H9 (cell line): ENCODE measurements around the gene GRB2. TPM values are rescaled to one million over a fixed set of nuclear protein-coding genes. Genes with fewer than 3 reads are reported as not detected.
"Not testable (repeated sequence)": the region's sequence is repeated elsewhere in the genome, so short reads cannot be mapped to it uniquely, and the experiment has no call there.

ENCODE experiments used
- DNase-seq: peaks from one replicate; pipeline ENCODE4 v3.0.0-alpha.2; 2017
- H2AFZ ChIP-seq: one replicate; pipeline ENCODE4 v1.6.1; 2013; ENCODE audit warnings: mild to moderate bottlenecking, low read length, control low read depth, moderate library complexity
- H2AK5ac ChIP-seq: 2 replicates; pipeline ENCODE4 v1.6.1; 2013; ENCODE audit warnings: low read length, control low read depth, mixed read lengths; ENCODE audit not compliant: insufficient read length
- H2BK120ac ChIP-seq: one replicate; pipeline ENCODE4 v1.6.1; 2013; ENCODE audit warnings: low read depth, mild to moderate bottlenecking, low read length, control low read depth, inconsistent platforms; ENCODE audit not compliant: poor library complexity, severe bottlenecking
- H2BK12ac ChIP-seq: 2 replicates; pipeline ENCODE4 v1.6.1; 2013; ENCODE audit warnings: low read length, control low read depth, mixed read lengths, low read depth; ENCODE audit not compliant: insufficient read length
- H2BK15ac ChIP-seq: 2 replicates; pipeline ENCODE4 v1.6.1; 2013; ENCODE audit warnings: low read depth, low read length, control low read depth
- H2BK20ac ChIP-seq: one replicate; pipeline ENCODE4 v1.6.1; 2013; ENCODE audit warnings: low read depth, mild to moderate bottlenecking, low read length, control low read depth, inconsistent platforms; ENCODE audit not compliant: poor library complexity, severe bottlenecking
- H2BK5ac ChIP-seq: 2 replicates; pipeline ENCODE4 v1.6.1; 2013; ENCODE audit warnings: low read length, control low read depth, mixed read lengths; ENCODE audit not compliant: insufficient read length
- H3K14ac ChIP-seq: 2 replicates; pipeline ENCODE4 v1.6.1; 2013; ENCODE audit warnings: low read length, control low read depth; ENCODE audit not compliant: insufficient read depth
- H3K18ac ChIP-seq: 2 replicates; pipeline ENCODE4 v1.6.1; 2013; ENCODE audit warnings: low read depth, mild to moderate bottlenecking, mixed read lengths, low read length, control low read depth; ENCODE audit not compliant: insufficient read length
- H3K23ac ChIP-seq: 2 replicates; pipeline ENCODE4 v1.6.1; 2013; ENCODE audit warnings: low read length, control low read depth, mixed read lengths, low read depth; ENCODE audit not compliant: insufficient read length
- H3K23me2 ChIP-seq: 2 replicates; pipeline ENCODE4 v1.6.1; 2013; ENCODE audit warnings: low read depth, mild to moderate bottlenecking, mixed read lengths, low read length, control low read depth; ENCODE audit not compliant: insufficient read length, poor library complexity, severe bottlenecking
- H3K27ac ChIP-seq: 2 replicates; pipeline ENCODE4 v1.5.1; 2013; ENCODE audit warnings: low read length, control low read depth, mixed read lengths, low read depth; ENCODE audit not compliant: insufficient read length
- H3K27me3 ChIP-seq: 2 replicates; pipeline ENCODE4 v1.6.1; 2013; ENCODE audit warnings: low read length, control low read depth, inconsistent platforms; ENCODE audit not compliant: insufficient read depth
- H3K4ac ChIP-seq: 2 replicates; pipeline ENCODE4 v1.6.1; 2013; ENCODE audit warnings: low read depth, mild to moderate bottlenecking, control low read depth, inconsistent platforms, low read length, moderate library complexity
- H3K4me1 ChIP-seq: 2 replicates; pipeline ENCODE4 v1.6.1; 2013; ENCODE audit warnings: low read length, control low read depth, inconsistent platforms; ENCODE audit not compliant: insufficient read depth
- H3K4me2 ChIP-seq: 2 replicates; pipeline ENCODE4 v1.6.1; 2013; ENCODE audit warnings: low read length, control low read depth, mixed read lengths; ENCODE audit not compliant: insufficient read length, insufficient read depth
- H3K56ac ChIP-seq: 2 replicates; pipeline ENCODE4 v1.6.1; 2013; ENCODE audit warnings: low read depth, mild to moderate bottlenecking, mixed read lengths, low read length, control low read depth; ENCODE audit not compliant: insufficient read length
- H3K79me1 ChIP-seq: 2 replicates; pipeline ENCODE4 v1.6.1; 2013; ENCODE audit warnings: low read depth, mild to moderate bottlenecking, moderate library complexity, low read length, control low read depth, inconsistent platforms; ENCODE audit not compliant: insufficient read depth, poor library complexity, severe bottlenecking
- H3K79me2 ChIP-seq: 2 replicates; pipeline ENCODE4 v1.6.1; 2013; ENCODE audit warnings: low read length, control low read depth, inconsistent platforms; ENCODE audit not compliant: insufficient read depth
- H3K9ac ChIP-seq: 2 replicates; pipeline ENCODE4 v1.6.1; 2013; ENCODE audit warnings: low read length, control low read depth, mixed read lengths; ENCODE audit not compliant: insufficient read length; ENCODE audit errors: extremely low read depth
- H3K9me3 ChIP-seq: one replicate; pipeline ENCODE4 v1.6.1; 2013; ENCODE audit warnings: low read depth, low read length, inconsistent platforms; ENCODE audit not compliant: control insufficient read depth
- H3T11ph ChIP-seq: one replicate; pipeline ENCODE4 v1.6.1; 2013; ENCODE audit warnings: mild to moderate bottlenecking, low read length, control low read depth, inconsistent platforms
- H4K20me1 ChIP-seq: one replicate; pipeline ENCODE4 v1.6.1; 2013; ENCODE audit not compliant: control insufficient read depth, insufficient read length, insufficient read depth
- H4K5ac ChIP-seq: 2 replicates; pipeline ENCODE4 v1.6.1; 2013; ENCODE audit warnings: low read depth, mild to moderate bottlenecking, mixed read lengths, low read length, control low read depth; ENCODE audit not compliant: insufficient read length
- H4K8ac ChIP-seq: replicated peaks from 2 replicates; pipeline ENCODE4 v1.6.1; 2013; ENCODE audit warnings: low read length, control low read depth, mixed read lengths, low read depth; ENCODE audit not compliant: insufficient read length
- H4K91ac ChIP-seq: 2 replicates; pipeline ENCODE4 v1.6.1; 2013; ENCODE audit warnings: low read depth, mild to moderate bottlenecking, moderate library complexity, mixed read lengths, low read length, control low read depth; ENCODE audit not compliant: insufficient read length
- H3K27ac Mint-ChIP-seq, 3 experiments: 2 replicates in 2 of 3; 3 replicates in 1 of 3; pipeline ENCODE4 v1.8.0; 2020 to 2021; ENCODE audit warnings: mixed read lengths in 3 of 3, mild to moderate bottlenecking in 1 of 3, moderate library complexity in 1 of 3
- H3K27me3 Mint-ChIP-seq: 2 replicates; pipeline ENCODE4 v1.8.0; 2021; ENCODE audit warnings: low read depth, mild to moderate bottlenecking, moderate library complexity, mixed read lengths
- H3K36me3 Mint-ChIP-seq, 3 experiments: 2 replicates in 2 of 3; 3 replicates in 1 of 3; pipeline ENCODE4 v1.8.0; 2020 to 2021; ENCODE audit warnings: low read depth in 3 of 3, mixed read lengths in 3 of 3; ENCODE audit not compliant: insufficient read depth in 1 of 3
- H3K4me1 Mint-ChIP-seq, 2 experiments: 2 replicates each; pipeline ENCODE4 v1.8.0; 2020; ENCODE audit warnings: mixed read lengths in 2 of 2
- H3K4me3 Mint-ChIP-seq, 2 experiments: 2 replicates in 1 of 2; 3 replicates in 1 of 2; pipeline ENCODE4 v1.8.0; 2020 to 2021; ENCODE audit warnings: mild to moderate bottlenecking in 2 of 2, mixed read lengths in 2 of 2, moderate library complexity in 1 of 2
- H3K9me3 Mint-ChIP-seq, 2 experiments: 2 replicates in 1 of 2; 3 replicates in 1 of 2; pipeline ENCODE4 v1.8.0; 2020; ENCODE audit warnings: mild to moderate bottlenecking in 2 of 2, mixed read lengths in 2 of 2, moderate library complexity in 1 of 2
- CTCF ChIP-seq: fragments of 200-600 bp; sonication (generic); conservative IDR thresholded peaks from 3 replicates; pipeline ENCODE4 v1.8.0; 2021; ENCODE audit warnings: antibody characterized with exemption, mild to moderate bottlenecking
- WGBS: extraction: QIAGEN DNeasy Blood & Tissue Kit; methylation state at CpG from one replicate; pipeline ENCODE4 v1.1.7; 2013; ENCODE audit warnings: missing lambda C conversion rate, low lambda C conversion rate, mixed read lengths; ENCODE audit not compliant: insufficient read length; ENCODE audit errors: extremely low coverage; 5-methylcytosine and 5-hydroxymethylcytosine counted together
- total RNA-seq: library from RNA; stranded (reverse); gene quantifications from 2 replicates; pipeline ENCODE4 v1.2.1, GENCODE V29; 2021

The GRB2 gene
- total RNA-seq, 1 experiment from 2014 or later: 91.7 TPM

- H3K4ac ChIP-seq: no peak overlapping the region
Measured at GRCh38 chr17:75285123-75285522, 120.4 kb downstream of the GRB2 start.

GRCh38 chr17:75280189-75280588 lies 125.3 kb downstream of the GRB2 start:
- not testable (repeated sequence) for DNase-seq, H3K79me1 ChIP-seq

More at GRCh38 chr17:75285123-75285522, 120.4 kb downstream of the GRB2 start:
- Histone ChIP-seq H2BK120ac (no peak overlapping the region), H3K4me1 (no peaks in the 10 kb centered on the region), H2BK12ac (no peak overlapping the region), H4K20me1 (no peaks in the 10 kb centered on the region), H3K56ac (no peak overlapping the region), H2BK5ac (no peak overlapping the region), H2AFZ (no peak overlapping the region), H3K23ac (no peak overlapping the region), H3T11ph (no peak overlapping the region), H2BK15ac (no peak overlapping the region), H3K23me2 (peaks cover 8% of the 10 kb centered on the region), H3K79me1 (no peaks in the 10 kb centered on the region), H3K27me3 (no peaks in the 10 kb centered on the region), H3K9ac (no peak overlapping the region), H4K91ac (no peak overlapping the region), H3K9me3 (no peaks in the 10 kb centered on the region), H4K8ac (no peak overlapping the region), H3K14ac (no peak overlapping the region), H3K18ac (no peak overlapping the region), H2AK5ac (no peak overlapping the region), H3K79me2 (no peaks in the 10 kb centered on the region), H2BK20ac (no peak overlapping the region), H4K5ac (no peak overlapping the region), H3K4me2 (no peak overlapping the region), H3K27ac (no peak overlapping the region)
- TF ChIP-seq CTCF: no peak
- DNase-seq: no peak
- peaks cover 13 to 38% (median 22%) of the 10 kb centered on the region in 3 experiments; a peak in 6 of 7 replicates for H3K36me3 Mint-ChIP-seq
- H3K4me1 Mint-ChIP-seq: peaks cover 7 to 10% of the 10 kb centered on the region in 2 experiments
- H3K9me3 Mint-ChIP-seq: no peaks in the 10 kb centered on the region; a peak in 1 of 5 replicates
- no peaks in the 10 kb centered on the region for H3K27me3 Mint-ChIP-seq
- H3K4me3 Mint-ChIP-seq: no peak overlapping the region
- H3K27ac Mint-ChIP-seq: no peak overlapping the region
- no CpG with 5 or more reads among the region's 6 CpGs for WGBS

More at GRCh38 chr17:75280189-75280588, 125.3 kb downstream of the GRB2 start:
- not testable (repeated sequence) for H4K91ac ChIP-seq, H3K4ac ChIP-seq, H3K18ac ChIP-seq, H2BK15ac ChIP-seq, H2BK12ac ChIP-seq, H4K8ac ChIP-seq, H2BK20ac ChIP-seq, H2AFZ ChIP-seq, H3K27me3 Mint-ChIP-seq, H2BK120ac ChIP-seq, H4K5ac ChIP-seq, H3K79me2 ChIP-seq, H3K4me3 Mint-ChIP-seq, H3K23me2 ChIP-seq, H3K9me3 Mint-ChIP-seq, H3K27me3 ChIP-seq, H3T11ph ChIP-seq, H3K9ac ChIP-seq, H2AK5ac ChIP-seq, H3K4me2 ChIP-seq, H3K4me1 ChIP-seq, H3K27ac Mint-ChIP-seq, H2BK5ac ChIP-seq, H3K9me3 ChIP-seq, H3K56ac ChIP-seq, H3K4me1 Mint-ChIP-seq, H4K20me1 ChIP-seq, H3K27ac ChIP-seq, H3K23ac ChIP-seq, H3K14ac ChIP-seq
- WGBS: no CpG with 5 or more reads among the region's 4 CpGs
- H3K36me3 Mint-ChIP-seq: peaks cover 12 to 26% (median 17%) of the 10 kb centered on the region in 3 experiments; a peak in 6 of 7 replicates
